Right lung (tissue), 5 donors: ENCODE results near the gene LSM4. TPM values are rescaled to one million over a fixed set of nuclear protein-coding genes. Genes with fewer than 3 reads are reported as not detected.

Experiments
- DNase-seq, 2 donors: peaks; one replicate each; pipeline ENCODE4 v3.0.0-alpha.2; 2013
- polyA plus RNA-seq, 5 donors: library from polyadenylated mRNA; unstranded; fragments of 120-200 nt; gene quantifications; one replicate each; pipeline versions ENCODE4 v1.2.1 to v1.2.3, GENCODE V29; 2013; ENCODE audit warnings: inconsistent platforms in 1 of 5, low replicate concordance in 1 of 5; ENCODE audit not compliant: insufficient read length in 5 of 5, insufficient read depth in 1 of 5

The LSM4 gene
- polyA plus RNA-seq, 5 donors: 73.3 to 103 (median 79.9) TPM

DNA sequence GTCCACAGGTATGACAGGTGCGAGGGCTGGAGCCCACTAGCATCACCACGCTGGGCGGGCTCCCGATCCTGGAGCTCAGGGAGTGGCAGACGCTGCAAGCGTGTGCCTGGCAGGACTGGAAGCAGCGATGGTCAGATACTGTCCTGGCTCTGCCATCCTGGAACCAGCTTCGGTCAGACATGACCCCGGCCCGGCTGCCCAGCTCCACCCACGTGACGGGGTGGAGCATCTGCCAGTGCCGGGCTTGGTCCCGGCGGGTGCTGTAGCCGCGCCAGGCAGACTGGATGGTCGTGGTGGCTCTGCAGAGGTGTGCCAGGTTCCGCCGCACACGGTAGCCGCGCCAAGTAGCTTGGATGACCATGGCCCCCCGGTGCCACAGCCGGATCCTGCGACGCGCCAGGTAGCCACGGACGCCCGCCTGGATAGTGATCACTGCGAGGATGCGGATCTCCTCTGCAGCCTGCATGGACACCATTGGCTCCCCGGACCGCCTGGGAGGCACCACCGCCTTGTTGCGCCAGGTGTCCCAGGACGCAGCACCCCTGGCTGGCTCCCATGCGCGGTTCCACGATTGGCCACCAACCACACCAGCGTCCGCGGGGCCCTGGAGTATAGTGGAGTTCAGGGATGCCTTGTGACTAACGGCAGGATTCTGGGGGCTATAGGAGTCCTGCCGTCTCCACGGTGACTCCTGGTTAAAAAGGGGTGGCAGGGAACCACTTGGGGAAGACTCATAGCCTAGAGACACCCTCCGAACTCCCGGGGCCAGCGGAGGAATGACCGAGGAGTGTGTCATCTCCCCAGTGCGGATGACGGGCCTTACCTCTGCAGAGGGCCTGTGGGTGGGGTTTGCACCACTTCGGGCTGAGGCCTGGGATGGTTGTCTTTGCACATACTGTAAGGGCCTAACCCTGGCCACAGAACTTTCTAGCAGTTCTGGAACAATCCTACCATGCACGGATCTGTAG, 65.1 kb downstream of the LSM4 start:
- no peak for DNase-seq

Other genes with a start within 250 kb of the LSM4 start
- under 1 TPM; 0.31 to 0.63 (median 0.53) TPM for gene IL12RB1, start 236.1 kb downstream of the LSM4 start, polyA plus RNA-seq
- gene MAST3, start 225.3 kb downstream of the LSM4 start, polyA plus RNA-seq: 10 to 100 TPM in 1 of 5 donors, 1 to 10 TPM in 4; 3.8 to 10.3 (median 6.1) TPM
- 10 to 100 TPM; 20.7 to 57.0 (median 27.6) TPM for gene PIK3R2, start 169.9 kb downstream of the LSM4 start, polyA plus RNA-seq
- gene IFI30, start 149.3 kb downstream of the LSM4 start, polyA plus RNA-seq: 10 to 100 TPM in 3 of 5 donors, 1 to 10 TPM in 2; 9.1 to 25.8 (median 10.9) TPM
- gene MPV17L2, start 129.9 kb downstream of the LSM4 start, polyA plus RNA-seq: 10 to 100 TPM in 1 of 5 donors, 1 to 10 TPM in 4; 5.2 to 10.4 (median 6.3) TPM
- 1 to 10 TPM; 3.0 to 6.2 (median 5.3) TPM for gene RAB3A, start 119.0 kb downstream of the LSM4 start, polyA plus RNA-seq
- 1 to 10 TPM; 1.3 to 3.3 (median 1.9) TPM for gene PDE4C, start 96.6 kb downstream of the LSM4 start, polyA plus RNA-seq
- 1 to 10 TPM; 3.7 to 9.3 (median 6.7) TPM for gene IQCN, start 48.6 kb downstream of the LSM4 start, polyA plus RNA-seq
- gene JUND, start 41.5 kb downstream of the LSM4 start, polyA plus RNA-seq: 100 to 1,000 TPM in 2 of 5 donors, 10 to 100 TPM in 3; 44.7 to 152 (median 94.6) TPM
- 10 to 100 TPM; 13.0 to 25.3 (median 20.2) TPM for gene PGPEP1, start 17.5 kb upstream of the LSM4 start, polyA plus RNA-seq
- 10 to 100 TPM; 17.9 to 43.4 (median 21.5) TPM for gene GDF15, start 63.1 kb upstream of the LSM4 start, polyA plus RNA-seq
- 1 to 10 TPM in 4 of 5 donors, under 1 TPM in 1; 0.80 to 2.3 (median 1.6) TPM for gene LRRC25, start 74.5 kb upstream of the LSM4 start, polyA plus RNA-seq
- gene SSBP4, start 96.3 kb upstream of the LSM4 start, polyA plus RNA-seq: 100 to 1,000 TPM in 1 of 5 donors, 10 to 100 TPM in 4; 48.4 to 133 (median 73.2) TPM
- 100 to 1,000 TPM in 3 of 5 donors, 10 to 100 TPM in 2; 87.8 to 211 (median 117) TPM for gene ISYNA1, start 115.1 kb upstream of the LSM4 start, polyA plus RNA-seq
- 10 to 100 TPM in 2 of 5 donors, 1 to 10 TPM in 3; 6.9 to 12.4 (median 9.0) TPM for gene ELL, start 199.0 kb upstream of the LSM4 start, polyA plus RNA-seq
- gene FKBP8, start 220.5 kb upstream of the LSM4 start, polyA plus RNA-seq: 100 to 1,000 TPM; 161 to 287 (median 204) TPM
- 10 to 100 TPM; 65.2 to 89.5 (median 73.3) TPM for gene KXD1, start 234.8 kb upstream of the LSM4 start, polyA plus RNA-seq
- 1,000 to 10,000 TPM in 1 of 5 donors, 100 to 1,000 TPM in 4; 870 to 1,083 (median 885) TPM for gene UBA52, start 248.8 kb upstream of the LSM4 start, polyA plus RNA-seq